H1 (cell line): ENCODE results near the gene SLC44A5. TPM values are rescaled to one million over a fixed set of nuclear protein-coding genes. Genes with fewer than 3 reads are reported as not detected.

Source experiments
- CTCF ChIA-PET: fragments of 300-600 bp; sonication (Branson Sonifier 250); formaldehyde crosslinking; loops from one replicate; lab custom pipeline; 2021; ENCODE audit not compliant: partially characterized antibody; lab: Charles Lee
- POLR2A ChIA-PET: fragments of 300-600 bp; sonication (Branson Sonifier 250); formaldehyde crosslinking; loops from one replicate; lab custom pipeline; 2021; ENCODE audit warnings: inconsistent platforms; ENCODE audit not compliant: partially characterized antibody; lab: Charles Lee
- DNase-seq, 2 experiments: peaks; one replicate each; pipeline versions ENCODE4 v3.0.0 to v3.0.0-alpha.2; 2010 to 2022; ENCODE audit warnings: low spot score in 2 of 2, low read depth in 1 of 2, mixed read lengths in 1 of 2
- FAIRE-seq: peaks from 2 replicates; lab custom pipeline; 2011; peaks lifted over from hg19 to GRCh38; lab: Jason Lieb, UNC
- H2AFZ ChIP-seq: 2 replicates; pipeline ENCODE4 v1.8.1; 2012; ENCODE audit warnings: low read length, inconsistent platforms
- H2AK5ac ChIP-seq: 2 replicates; pipeline ENCODE4 v1.6.1; 2013; ENCODE audit warnings: low read depth, low read length
- H2BK120ac ChIP-seq: replicated peaks from 2 replicates; pipeline ENCODE3; 2013; ENCODE audit warnings: low read depth, low read length, inconsistent platforms
- H2BK12ac ChIP-seq: 2 replicates; pipeline ENCODE4 v1.6.1; 2013; ENCODE audit warnings: low read depth, low read length
- H2BK15ac ChIP-seq: 2 replicates; pipeline ENCODE4 v1.6.1; 2013; ENCODE audit warnings: low read length
- H2BK20ac ChIP-seq: 2 replicates; pipeline ENCODE4 v1.6.1; 2013; ENCODE audit warnings: low read length
- H2BK5ac ChIP-seq: 2 replicates; pipeline ENCODE4 v1.6.1; 2013; ENCODE audit warnings: low read depth, low read length
- H3K14ac ChIP-seq: 2 replicates; pipeline ENCODE4 v1.6.1; 2013; ENCODE audit warnings: inconsistent platforms; ENCODE audit not compliant: insufficient read length
- H3K18ac ChIP-seq: 2 replicates; pipeline ENCODE4 v1.6.1; 2013; ENCODE audit warnings: low read length; ENCODE audit errors: extremely low read depth
- H3K23ac ChIP-seq: 2 replicates; pipeline ENCODE4 v1.6.1; 2013; ENCODE audit warnings: inconsistent platforms; ENCODE audit not compliant: insufficient read length
- H3K23me2 ChIP-seq: 2 replicates; pipeline ENCODE4 v1.6.1; 2013; ENCODE audit warnings: low read depth, low read length
- H3K27ac ChIP-seq: 2 replicates; pipeline ENCODE4 v1.6.1; 2011; ENCODE audit warnings: low read depth, low read length, inconsistent platforms
- H3K27me3 ChIP-seq, 4 experiments: replicated peaks in 1 of 4; 1 replicate in 1 of 4; 2 replicates in 3 of 4; pipeline versions ENCODE4 v1.6.1 to v1.8.1; 2011 to 2013; ENCODE audit warnings: low read length in 3 of 4, mild to moderate bottlenecking in 3 of 4, inconsistent platforms in 2 of 4, mixed read lengths in 2 of 4, moderate library complexity in 1 of 4; ENCODE audit not compliant: control insufficient read depth in 3 of 4, insufficient read depth in 3 of 4; ENCODE audit errors: extremely low read depth in 1 of 4
- H3K36me3 ChIP-seq, 4 experiments: 2 replicates each; pipeline versions ENCODE4 v1.6.1 to v1.8.1; 2011 to 2013; ENCODE audit warnings: mild to moderate bottlenecking in 4 of 4, low read length in 3 of 4, moderate library complexity in 2 of 4, control low read depth in 1 of 4, inconsistent platforms in 1 of 4; ENCODE audit not compliant: insufficient read depth in 4 of 4, control insufficient read depth in 2 of 4
- H3K4ac ChIP-seq: replicated peaks from 2 replicates; pipeline ENCODE3; 2013; ENCODE audit warnings: low read length, low read depth, mixed read lengths, inconsistent platforms; ENCODE audit not compliant: insufficient read length
- H3K4me1 ChIP-seq, 4 experiments: replicated peaks in 1 of 4; 1 replicate in 1 of 4; 2 replicates in 3 of 4; pipeline versions ENCODE4 v1.6.1 to v1.8.1; 2011 to 2013; ENCODE audit warnings: low read length in 3 of 4, inconsistent platforms in 2 of 4, mixed read lengths in 1 of 4; ENCODE audit not compliant: insufficient read depth in 4 of 4, control insufficient read depth in 3 of 4
- H3K4me2 ChIP-seq, 2 experiments: 2 replicates each; pipeline versions ENCODE4 v1.6.1 to v1.8.1; 2011 to 2013; ENCODE audit warnings: low read depth in 2 of 2, low read length in 2 of 2, control low read depth in 1 of 2, inconsistent platforms in 1 of 2, mild to moderate bottlenecking in 1 of 2; ENCODE audit not compliant: insufficient read depth in 1 of 2
- H3K4me3 ChIP-seq, 4 experiments: fragments of 200-600, 300-600 bp in 1 of 4; sonication (generic), shearing (Covaris generic), sonication (Bioruptor Twin) in 1 of 4; 2 replicates each; pipeline versions ENCODE4 v1.5.1 to v1.8.1; 2011 to 2016; ENCODE audit warnings: low read length in 4 of 4, low read depth in 3 of 4, control low read depth in 2 of 4, inconsistent platforms in 2 of 4, mild to moderate bottlenecking in 2 of 4, mixed read lengths in 1 of 4, moderate library complexity in 1 of 4; ENCODE audit not compliant: insufficient read depth in 2 of 4; ENCODE audit errors: extremely low read depth in 1 of 4
- H3K56ac ChIP-seq: replicated peaks from 2 replicates; pipeline ENCODE3; 2013; ENCODE audit warnings: low read depth, mild to moderate bottlenecking, mixed read lengths, low read length, inconsistent platforms; ENCODE audit not compliant: insufficient read length
- H3K79me1 ChIP-seq: 2 replicates; pipeline ENCODE4 v1.6.1; 2013; ENCODE audit warnings: low read depth, low read length, control low read depth
- H3K79me2 ChIP-seq, 2 experiments: 2 replicates each; pipeline versions ENCODE4 v1.6.1 to v1.8.1; 2012 to 2013; ENCODE audit warnings: low read length in 2 of 2, mild to moderate bottlenecking in 2 of 2, inconsistent platforms in 1 of 2; ENCODE audit not compliant: insufficient read depth in 2 of 2, control insufficient read depth in 1 of 2
- H3K9ac ChIP-seq, 4 experiments: replicated peaks in 1 of 4; 1 replicate in 1 of 4; 2 replicates in 3 of 4; pipeline versions ENCODE4 v1.6.1 to v1.8.1; 2011 to 2013; ENCODE audit warnings: low read depth in 3 of 4, low read length in 3 of 4, control low read depth in 2 of 4, mild to moderate bottlenecking in 2 of 4, moderate library complexity in 2 of 4, inconsistent platforms in 1 of 4; ENCODE audit errors: extremely low read depth in 1 of 4
- H3K9me3 ChIP-seq, 2 experiments: 2 replicates each; pipeline versions ENCODE4 v1.6.1 to v1.8.1; 2012 to 2013; ENCODE audit warnings: mild to moderate bottlenecking in 2 of 2, moderate library complexity in 2 of 2, control low read depth in 1 of 2, inconsistent platforms in 1 of 2, low read depth in 1 of 2, low read length in 1 of 2, mixed read lengths in 1 of 2; ENCODE audit not compliant: insufficient read depth in 2 of 2
- H4K20me1 ChIP-seq, 2 experiments: replicated peaks in 1 of 2; 2 replicates each; pipeline versions ENCODE3 to v1.8.1; 2011 to 2013; ENCODE audit warnings: inconsistent platforms in 2 of 2, low read length in 2 of 2, mild to moderate bottlenecking in 1 of 2; ENCODE audit not compliant: insufficient read depth in 2 of 2, control insufficient read depth in 1 of 2
- H4K5ac ChIP-seq: 2 replicates; pipeline ENCODE4 v1.6.1; 2013; ENCODE audit warnings: low read length, low read depth, mixed read lengths, inconsistent platforms; ENCODE audit not compliant: insufficient read length
- H4K8ac ChIP-seq: 2 replicates; pipeline ENCODE4 v1.8.0; 2013; ENCODE audit warnings: mild to moderate bottlenecking, moderate library complexity, low read length, inconsistent platforms; ENCODE audit not compliant: insufficient read depth; ENCODE audit errors: extremely low read depth
- H4K91ac ChIP-seq: replicated peaks from 2 replicates; pipeline ENCODE3; 2013; ENCODE audit warnings: low read length, mixed read lengths, inconsistent platforms; ENCODE audit not compliant: insufficient read length
- BACH1 ChIP-seq: IDR thresholded peaks from 2 replicates; pipeline ENCODE4 v1.6.1; 2012; ENCODE audit warnings: low read length, improper control_type of control experiment
- CBX8 ChIP-seq: fragments of 300-800, 300-1000 bp; sonication (generic); IDR thresholded peaks from 2 replicates; pipeline ENCODE4 v1.7.1; 2016; ENCODE audit warnings: low read depth, low read length, borderline replicate concordance
- CREB1 ChIP-seq: IDR thresholded peaks from 2 replicates; pipeline ENCODE4 v1.6.1; 2012; ENCODE audit warnings: inconsistent platforms
- GTF2F1 ChIP-seq: IDR thresholded peaks from 2 replicates; pipeline ENCODE4 v1.6.1; 2012; ENCODE audit warnings: low read depth, low read length, improper control_type of control experiment, borderline replicate concordance
- KDM4A ChIP-seq: IDR thresholded peaks from one replicate; pipeline ENCODE4 v1.7.1; 2012; ENCODE audit warnings: low read depth, mild to moderate bottlenecking, moderate library complexity, low read length, inconsistent platforms; ENCODE audit not compliant: severe bottlenecking
- KDM5A ChIP-seq: fragments of 200-600 bp; IDR thresholded peaks from 2 replicates; pipeline ENCODE4 v1.7.1; 2012; ENCODE audit warnings: mild to moderate bottlenecking, low read length, inconsistent platforms, mixed read lengths
- MAFK ChIP-seq: IDR thresholded peaks from 2 replicates; pipeline ENCODE4 v1.6.1; 2012; ENCODE audit warnings: low read depth, mild to moderate bottlenecking, improper control_type of control experiment, low read length
- MAX ChIP-seq: IDR thresholded peaks from 2 replicates; pipeline ENCODE4 v1.6.1; 2012; ENCODE audit warnings: inconsistent platforms
- NANOG ChIP-seq: IDR thresholded peaks from 2 replicates; pipeline ENCODE4 v1.6.1; 2011; ENCODE audit warnings: low read length, low read depth, mild to moderate bottlenecking, inconsistent platforms; ENCODE audit not compliant: insufficient read depth, poor library complexity, severe bottlenecking
- POU5F1 ChIP-seq: IDR thresholded peaks from 2 replicates; pipeline ENCODE4 v1.6.1; 2011; ENCODE audit warnings: low read depth, mild to moderate bottlenecking, low read length, moderate library complexity
- RNF2 ChIP-seq: fragments of 200-900, 300-1000 bp; sonication (generic); IDR thresholded peaks from 2 replicates; pipeline ENCODE4 v1.7.1; 2016; ENCODE audit warnings: borderline replicate concordance, low read depth, mild to moderate bottlenecking, antibody characterized with exemption, low read length; ENCODE audit not compliant: poor library complexity, severe bottlenecking; ENCODE audit errors: missing control alignments
- ZNF274 ChIP-seq: IDR thresholded peaks from 2 replicates; pipeline ENCODE4 v1.7.0; 2012; ENCODE audit warnings: low read length, borderline replicate concordance; ENCODE audit errors: extremely low read depth
- WGBS, 2 experiments: shearing (Covaris generic) in 1 of 2; methylation state at CpG; one replicate each; pipeline versions ENCODE4 v1.1.6 to v1.1.7; 2013 to 2015; ENCODE audit warnings: low lambda C conversion rate in 2 of 2, mixed read lengths in 2 of 2, inconsistent platforms in 1 of 2, low coverage in 1 of 2, missing lambda C conversion rate in 1 of 2; ENCODE audit not compliant: insufficient replicate concordance in 2 of 2, insufficient coverage in 1 of 2, insufficient read length in 1 of 2; ENCODE audit errors: extremely low coverage in 1 of 2, missing lambda C conversion rate in 1 of 2; 5-methylcytosine and 5-hydroxymethylcytosine counted together
- polyA plus RNA-seq, 7 experiments: library from polyadenylated mRNA; depleted of rRNA in 3 of 7; stranded (reverse) in 5 of 7; unstranded in 2 of 7; fragments of >200 nt in 5 of 7; fragments of 200-250 nt in 2 of 7; gene quantifications; 1 replicate in 5 of 7; 2 replicates in 1 of 7; 4 replicates in 1 of 7; pipeline versions ENCODE4 v1.2.1 to v1.2.3, GENCODE V29; 2011 to 2013; ENCODE audit warnings: missing spikeins in 2 of 7, mixed read lengths in 2 of 7
- total RNA-seq: library from RNA; stranded (reverse); fragmentation: NEBNext Ultra II Directional; extraction: Animal tissue kit (Norgen Biotek cat#: 25700); gene quantifications from 2 replicates; pipeline ENCODE4 v1.2.1, GENCODE V29; 2021

Gene SLC44A5
- total and polyA plus RNA-seq, 2 of the 8 experiments (the other 6 are each of a cell fraction or from before 2014, with no cell fraction given) = 1.8 to 3.3 TPM

DNA sequence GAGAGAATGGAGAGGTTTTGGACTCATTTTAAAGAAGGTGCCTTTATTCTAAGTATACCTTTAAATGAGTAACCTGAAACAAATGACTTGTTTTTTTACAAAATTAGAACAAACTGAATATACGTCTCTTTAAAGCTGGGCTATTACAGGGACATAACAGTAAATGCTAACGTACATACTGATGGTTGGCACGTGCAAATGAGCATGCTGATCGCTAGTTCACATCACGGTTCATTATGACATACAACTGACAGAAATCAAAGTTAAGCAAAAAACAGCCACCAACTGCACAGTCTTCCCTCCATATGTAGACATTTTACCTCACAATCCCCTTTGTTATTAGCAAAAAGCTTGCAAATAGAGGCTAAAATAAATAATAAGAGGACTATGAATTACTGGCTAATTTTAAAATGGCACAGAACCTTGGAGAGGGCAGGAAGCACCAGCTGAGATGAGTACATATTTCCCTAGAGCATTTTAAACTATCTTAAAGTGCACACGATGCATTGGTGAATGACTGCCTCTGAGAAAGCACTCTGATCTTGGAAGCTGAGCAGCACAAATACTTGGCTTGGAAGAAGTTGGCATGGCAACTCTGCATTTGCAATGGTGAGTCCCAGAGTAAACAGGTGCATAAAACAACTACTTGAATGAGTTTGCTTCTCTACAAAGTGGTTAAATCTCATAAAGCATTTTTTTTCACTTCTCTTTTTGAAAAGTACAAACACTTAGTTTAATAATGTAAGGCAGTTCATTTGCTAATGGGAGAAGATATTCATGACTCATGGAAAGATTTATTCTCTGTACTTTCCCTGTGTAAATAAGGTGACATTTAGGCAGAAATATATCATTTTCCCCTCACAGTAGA is 272.1 kb downstream of the SLC44A5 start:
- no peak overlapping the region for H3K9ac ChIP-seq
- no peak overlapping the region for H4K5ac ChIP-seq
- no peaks in the 10 kb centered on the region for H3K27me3 ChIP-seq
- H3K4me2 ChIP-seq = no peak overlapping the region
- H3K27ac ChIP-seq = no peak overlapping the region
- no peak overlapping the region for H3K4me3 ChIP-seq
- H2BK15ac ChIP-seq = no peak overlapping the region
- H4K8ac ChIP-seq = no peak overlapping the region
- H3K14ac ChIP-seq = no peak overlapping the region
- H3K4me1 ChIP-seq = peaks cover 0 to 4% (median 4%) of the 10 kb centered on the region in 4 experiments; a peak in 3 of 7 replicates
- H3K79me2 ChIP-seq = no peaks in the 10 kb centered on the region
- no peak overlapping the region for H4K91ac ChIP-seq
- H3K9me3 ChIP-seq = no peaks in the 10 kb centered on the region
- peak; percentile 24 for FAIRE-seq
- no peaks in the 10 kb centered on the region for H3K79me1 ChIP-seq
- WGBS, 2 experiments = 88% methylated on average over 6 of the region's 6 CpGs; no CpG with 5 or more reads in 1 of the 2 experiments
- H2BK12ac ChIP-seq = no peak overlapping the region
- ChIA-PET POLR2A (interaction anchor here (1.7 kb wide), 1 partner anchor 10 kb away, joined by 6 read pairs; no protein-coding TSS in a partner anchor), CTCF (no interaction called here)
- no peaks in the 10 kb centered on the region for H3K23me2 ChIP-seq
- H2BK5ac ChIP-seq = no peak overlapping the region
- H2BK20ac ChIP-seq = no peak overlapping the region
- no peak overlapping the region for H2BK120ac ChIP-seq
- DNase-seq = no peak
- no peak overlapping the region for H3K18ac ChIP-seq
- no peak overlapping the region for H2AFZ ChIP-seq
- H3K23ac ChIP-seq = no peak overlapping the region
- H3K56ac ChIP-seq = no peak overlapping the region
- no peak overlapping the region for H2AK5ac ChIP-seq
- no peaks in the 10 kb centered on the region for H4K20me1 ChIP-seq
- H3K4ac ChIP-seq = no peak overlapping the region
- no peaks in the 10 kb centered on the region for H3K36me3 ChIP-seq
- no peak for TF ChIP-seq KDM5A
- no peak for TF ChIP-seq NANOG
- no peak for TF ChIP-seq RNF2
- TF ChIP-seq MAFK = no peak
- TF ChIP-seq ZNF274 = no peak
- no peak for TF ChIP-seq CBX8
- TF ChIP-seq POU5F1 = no peak
- no peak for TF ChIP-seq BACH1
- no peak for TF ChIP-seq MAX
- TF ChIP-seq KDM4A = no peak
- no peak for TF ChIP-seq GTF2F1
- no peak for TF ChIP-seq CREB1
